GM18867 (cell line): ENCODE measurements around the gene IFT81.

Source experiments
- ATAC-seq: cut with Tn5 transposase; IDR thresholded peaks from one replicate; pipeline ENCODE4 v1.9.1; 2021; ENCODE audit warnings: mild to moderate bottlenecking, moderate library complexity; ENCODE audit not compliant: unreplicated experiment

IFT81 gene

GRCh38 chr12:110149086-110149660 lies 25.0 kb downstream of the IFT81 start:
- ATAC-seq, result no peak

GRCh38 chr12:110156766-110157165 lies 32.6 kb downstream of the IFT81 start:
- ATAC-seq, result no peak

GRCh38 chr12:110157539-110157938 lies 33.4 kb downstream of the IFT81 start:
- no peak for ATAC-seq

- no peak for ATAC-seq
Observed at GRCh38 chr12:110159671-110160245, 35.6 kb downstream of the IFT81 start.

- ATAC-seq, result peak; percentile 92
Observed at GRCh38 chr12:110165540-110166159, 41.5 kb downstream of the IFT81 start.

GRCh38 chr12:110168732-110169455 lies 44.7 kb downstream of the IFT81 start:
- ATAC-seq, result no peak

GRCh38 chr12:110170535-110171185 lies 46.5 kb downstream of the IFT81 start:
- ATAC-seq, result no peak

- no peak for ATAC-seq
Observed at GRCh38 chr12:110171186-110171538, 47.0 kb downstream of the IFT81 start.

- no peak for ATAC-seq
Observed at GRCh38 chr12:110171636-110172035, 47.5 kb downstream of the IFT81 start.

- no peak for ATAC-seq
Observed at GRCh38 chr12:110174373-110174996, 50.3 kb downstream of the IFT81 start.

- ATAC-seq, result no peak
Observed at GRCh38 chr12:110175201-110175600, 51.0 kb downstream of the IFT81 start.

- ATAC-seq, result no peak
Observed at GRCh38 chr12:110176745-110177144, 52.6 kb downstream of the IFT81 start.

GRCh38 chr12:110179291-110179690 lies 55.1 kb downstream of the IFT81 start:
- ATAC-seq, result no peak

- no peak for ATAC-seq
Observed at GRCh38 chr12:110180591-110181005, 56.4 kb downstream of the IFT81 start.

- no peak for ATAC-seq
Observed at GRCh38 chr12:110182281-110182680, 58.1 kb downstream of the IFT81 start.

- no peak for ATAC-seq
Observed at GRCh38 chr12:110183386-110183785, 59.2 kb downstream of the IFT81 start.

GRCh38 chr12:110185626-110186025 lies 61.5 kb downstream of the IFT81 start:
- no peak for ATAC-seq

GRCh38 chr12:110186059-110186458 lies 61.9 kb downstream of the IFT81 start:
- no peak for ATAC-seq

GRCh38 chr12:110193196-110193595 lies 69.0 kb downstream of the IFT81 start:
- ATAC-seq, result no peak

- ATAC-seq, result no peak
Observed at GRCh38 chr12:110197003-110197402, 72.8 kb downstream of the IFT81 start.

- no peak for ATAC-seq
Observed at GRCh38 chr12:110198386-110198785, 74.2 kb downstream of the IFT81 start.
